GM23248 (cell line): ENCODE measurements around the gene APPBP2. TPM values are rescaled to one million over a fixed set of nuclear protein-coding genes. Genes with fewer than 3 reads are reported as not detected.

Experiments
- DNase-seq: peaks from one replicate; pipeline ENCODE4 v3.0.0-alpha.2; 2015
- H2AFZ ChIP-seq: fragments of 200-600 bp; sonication (generic); 2 replicates; pipeline ENCODE4 v1.6.1; 2016; ENCODE audit warnings: antibody characterized with exemption
- H3F3A ChIP-seq: fragments of 200-600 bp; sonication (generic); 2 replicates; pipeline ENCODE4 v1.6.1; 2016; ENCODE audit warnings: mild to moderate bottlenecking, antibody characterized with exemption, mixed run types; ENCODE audit not compliant: insufficient read depth
- H3K27ac ChIP-seq: fragments of 200-600 bp; sonication (generic); 2 replicates; pipeline ENCODE4 v1.5.1; 2016; ENCODE audit warnings: mild to moderate bottlenecking
- H3K27me3 ChIP-seq: fragments of 200-600 bp; sonication (generic); replicated peaks from 2 replicates; pipeline ENCODE4 v1.6.1; 2016; ENCODE audit warnings: mild to moderate bottlenecking; ENCODE audit not compliant: insufficient read depth
- H3K36me3 ChIP-seq: fragments of 200-600 bp; sonication (generic); 2 replicates; pipeline ENCODE4 v1.6.1; 2016; ENCODE audit warnings: low read depth, mild to moderate bottlenecking
- H3K4me1 ChIP-seq: fragments of 200-600 bp; sonication (generic); 2 replicates; pipeline ENCODE4 v1.6.1; 2016; ENCODE audit warnings: mild to moderate bottlenecking; ENCODE audit not compliant: insufficient read depth
- H3K4me2 ChIP-seq: fragments of 200-600 bp; sonication (generic); one replicate; pipeline ENCODE4 v1.6.1; 2016; ENCODE audit warnings: mild to moderate bottlenecking; ENCODE audit not compliant: unreplicated experiment
- H3K4me3 ChIP-seq: fragments of 200-600 bp; sonication (generic); 2 replicates; pipeline ENCODE4 v1.5.1; 2016; ENCODE audit warnings: mild to moderate bottlenecking
- H3K79me2 ChIP-seq: fragments of 200-600 bp; sonication (generic); 2 replicates; pipeline ENCODE4 v1.6.1; 2016; ENCODE audit warnings: mild to moderate bottlenecking; ENCODE audit not compliant: insufficient read depth
- H3K9ac ChIP-seq: fragments of 200-600 bp; sonication (generic); 2 replicates; pipeline ENCODE4 v1.6.1; 2016; ENCODE audit warnings: mild to moderate bottlenecking
- H3K9me2 ChIP-seq: fragments of 200-600 bp; sonication (generic); 2 replicates; pipeline ENCODE4 v1.6.1; 2016; ENCODE audit warnings: mixed run types, mild to moderate bottlenecking, moderate library complexity; ENCODE audit not compliant: insufficient read depth
- H3K9me3 ChIP-seq: fragments of 200-600 bp; sonication (generic); one replicate; pipeline ENCODE4 v1.6.1; 2017; ENCODE audit warnings: low read depth
- H4K20me1 ChIP-seq: fragments of 200-600 bp; sonication (generic); 2 replicates; pipeline ENCODE4 v1.6.0; 2016; ENCODE audit not compliant: insufficient read depth
- EZH2 ChIP-seq: fragments of 200-600 bp; sonication (generic); IDR thresholded peaks from 2 replicates; pipeline ENCODE4 v1.6.1; 2018; ENCODE audit warnings: antibody characterized with exemption, mild to moderate bottlenecking; ENCODE audit not compliant: insufficient read depth, poor library complexity, severe bottlenecking
- EZH2phosphoT487 ChIP-seq: fragments of 200-600 bp; sonication (generic); IDR thresholded peaks from 2 replicates; pipeline ENCODE4 v1.6.1; 2018; ENCODE audit warnings: antibody characterized with exemption, moderate library complexity, mild to moderate bottlenecking, low read depth; ENCODE audit not compliant: insufficient read depth
- WGBS, 2 experiments: methylation state at CpG; one replicate each; pipeline ENCODE4 v1.1.6; 2015 to 2017; ENCODE audit warnings: low lambda C conversion rate in 2 of 2, low coverage in 1 of 2; ENCODE audit errors: missing lambda C conversion rate in 2 of 2; 5-methylcytosine and 5-hydroxymethylcytosine counted together
- in situ Hi-C: fragments of 300-500 bp; cut with MboI; formaldehyde crosslinking; loops from 2 replicates; pipeline ENCODE4 v1.15.0; 2020
- polyA plus RNA-seq: library from polyadenylated mRNA; unstranded; fragments of >200 nt; fragmentation: Nextera tagmentation; extraction: Ambion mirVana; gene quantifications from 2 replicates; pipeline ENCODE4 v1.2.1, GENCODE V29; 2016
- total RNA-seq: library from RNA; depleted of rRNA; stranded (reverse); fragments of >200 nt; shearing (Covaris generic); gene quantifications from 2 replicates; pipeline ENCODE4 v1.2.3, GENCODE V29; 2014

The APPBP2 gene
- total and polyA plus RNA-seq, 2 experiments from 2014 or later, result 30.6 to 41.7 TPM

DNA sequence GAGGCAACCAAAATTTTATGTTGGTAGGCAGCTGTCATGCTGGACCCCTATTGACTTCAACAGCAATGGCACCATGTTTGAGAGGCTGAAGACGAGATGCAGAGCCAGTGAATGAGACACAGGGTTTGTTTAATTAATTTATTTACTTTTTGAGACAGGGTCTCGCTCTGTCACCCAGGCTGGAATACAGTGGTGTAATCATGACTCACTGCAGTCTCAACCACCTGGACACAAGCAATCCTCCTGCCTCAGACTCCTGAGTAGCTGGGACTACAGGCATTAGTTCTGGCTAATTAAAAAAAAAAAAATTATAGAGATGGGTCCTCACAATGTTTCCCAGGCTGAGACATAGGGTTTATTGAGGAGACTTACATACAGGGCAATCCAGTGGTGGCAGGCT, 37.7 kb upstream of the APPBP2 start:
- H3K79me2 ChIP-seq, result no peaks in the 10 kb centered on the region
- H3K27me3 ChIP-seq, result no peaks in the 10 kb centered on the region
- in situ Hi-C loops, result no loop called here
- no peaks in the 10 kb centered on the region for H3K36me3 ChIP-seq
- H3F3A ChIP-seq, result no peaks in the 10 kb centered on the region
- TF ChIP-seq EZH2, result no peak
- TF ChIP-seq EZH2phosphoT487, result no peak
- 68 to 76% methylated on average over 2 of the region's 2 CpGs for WGBS, 2 experiments
- H4K20me1 ChIP-seq, result no peaks in the 10 kb centered on the region
- no peaks in the 10 kb centered on the region for H3K4me1 ChIP-seq
- no peak overlapping the region for H3K4me2 ChIP-seq
- H2AFZ ChIP-seq, result no peak overlapping the region
- H3K4me3 ChIP-seq, result no peak overlapping the region
- no peaks in the 10 kb centered on the region for H3K9me3 ChIP-seq
- H3K9ac ChIP-seq, result no peak overlapping the region
- no peaks in the 10 kb centered on the region for H3K9me2 ChIP-seq
- DNase-seq, result no peak
- no peak overlapping the region for H3K27ac ChIP-seq

DNA sequence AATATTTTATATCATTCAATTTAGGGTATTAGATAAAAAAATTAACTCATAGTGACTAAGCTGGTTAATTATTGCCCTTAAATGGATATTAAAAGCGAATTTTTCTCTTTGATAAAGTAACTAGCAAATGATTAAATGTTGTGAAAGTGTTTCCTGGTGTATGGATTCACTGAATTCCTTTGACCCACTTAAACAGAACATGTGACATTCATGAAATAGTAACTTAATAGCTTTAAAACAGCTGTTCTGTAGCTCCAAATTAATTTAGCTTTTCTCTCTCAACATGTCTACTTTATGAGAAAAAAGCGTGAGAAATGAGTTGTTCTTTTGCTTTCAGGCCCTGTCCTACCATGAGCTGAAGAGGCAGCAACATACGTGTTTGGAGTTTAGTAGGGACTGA, 36.4 kb upstream of the APPBP2 start:
- Histone ChIP-seq H3K9me3 (no peaks in the 10 kb centered on the region), H3K27me3 (no peaks in the 10 kb centered on the region), H3K9me2 (no peaks in the 10 kb centered on the region), H2AFZ (no peak overlapping the region), H3K27ac (no peak overlapping the region), H4K20me1 (no peaks in the 10 kb centered on the region), H3K4me1 (no peaks in the 10 kb centered on the region), H3K4me2 (no peak overlapping the region), H3K4me3 (no peak overlapping the region), H3K9ac (no peak overlapping the region), H3F3A (no peaks in the 10 kb centered on the region), H3K79me2 (no peaks in the 10 kb centered on the region), H3K36me3 (no peaks in the 10 kb centered on the region)
- in situ Hi-C loops, result no loop called here
- 19 to 28% methylated on average over 3 of the region's 3 CpGs for WGBS, 2 experiments
- TF ChIP-seq EZH2phosphoT487 (no peak), EZH2 (no peak)
- no peak for DNase-seq

DNA sequence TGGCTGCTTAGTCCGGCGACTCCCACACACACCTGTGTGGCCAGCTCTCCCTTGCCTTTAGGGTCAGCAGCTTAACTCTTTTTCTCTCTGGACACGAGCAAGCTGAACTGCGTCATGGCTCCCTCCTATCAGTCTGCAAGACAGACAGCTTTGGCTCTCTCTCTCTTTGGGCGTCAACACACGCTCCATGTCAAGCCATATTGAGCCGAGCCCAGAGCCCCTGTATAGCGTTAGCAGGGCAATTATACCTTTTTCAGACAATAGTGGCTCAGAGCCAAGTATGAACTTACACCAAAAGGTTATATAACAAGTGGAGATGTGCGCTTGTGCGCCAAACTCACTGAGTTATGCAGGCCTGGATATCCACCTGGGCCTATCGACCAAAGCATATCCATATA, 34.8 kb upstream of the APPBP2 start:
- no peaks in the 10 kb centered on the region for H3K9me2 ChIP-seq
- in situ Hi-C loops, result no loop called here
- no peaks in the 10 kb centered on the region for H3K9me3 ChIP-seq
- no peaks in the 10 kb centered on the region for H3F3A ChIP-seq
- 79 to 81% methylated on average over 11 of the region's 11 CpGs for WGBS, 2 experiments
- H3K27me3 ChIP-seq, result no peaks in the 10 kb centered on the region
- TF ChIP-seq EZH2phosphoT487 (no peak), EZH2 (no peak)
- no peak overlapping the region for H2AFZ ChIP-seq
- no peak overlapping the region for H3K4me3 ChIP-seq
- H3K9ac ChIP-seq, result no peak overlapping the region
- no peak for DNase-seq
- H3K4me2 ChIP-seq, result no peak overlapping the region
- H3K27ac ChIP-seq, result no peak overlapping the region
- no peaks in the 10 kb centered on the region for H3K79me2 ChIP-seq
- no peaks in the 10 kb centered on the region for H3K4me1 ChIP-seq
- no peaks in the 10 kb centered on the region for H3K36me3 ChIP-seq
- no peaks in the 10 kb centered on the region for H4K20me1 ChIP-seq

DNA sequence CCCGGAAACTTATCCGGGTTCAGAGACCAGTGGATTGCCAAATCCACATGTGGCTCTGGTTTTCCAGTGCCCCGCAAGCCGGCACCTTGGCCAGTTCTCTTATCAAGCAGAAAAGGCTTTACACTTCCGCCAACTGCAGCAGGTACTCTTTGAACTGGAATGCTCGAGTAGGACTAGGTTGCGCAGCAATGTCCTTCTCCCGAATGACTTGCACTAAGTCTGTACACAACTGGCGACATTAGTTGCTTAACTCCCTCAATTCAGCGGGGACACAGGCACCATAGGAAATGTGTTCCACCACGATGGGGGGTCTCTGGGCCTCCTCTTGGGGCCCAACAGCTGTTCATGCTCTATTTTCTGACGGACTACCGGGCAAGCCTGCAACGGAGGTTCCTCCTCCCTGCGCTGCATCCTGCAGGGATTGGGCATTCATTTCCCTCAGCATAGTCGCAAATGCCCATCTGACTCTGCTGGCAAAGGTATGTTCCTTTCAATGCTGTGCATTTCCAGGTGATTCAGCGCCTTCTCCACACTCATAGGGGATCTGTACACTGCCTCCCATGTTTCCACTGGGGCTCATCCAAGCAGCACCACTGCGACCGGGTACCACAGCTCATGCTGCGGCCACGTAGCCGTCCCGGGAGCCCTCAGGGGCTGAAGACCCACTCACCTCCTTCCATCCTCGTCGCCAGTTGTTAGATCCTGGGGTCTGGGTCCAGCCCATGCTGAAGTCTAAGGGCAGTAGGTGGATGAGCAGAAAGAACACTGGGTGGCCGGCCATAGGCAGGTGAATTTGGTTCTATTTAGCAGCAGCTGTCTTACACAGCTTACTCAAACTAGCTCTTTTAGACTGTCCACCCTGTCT, 34.2 kb upstream of the APPBP2 start:
- Histone ChIP-seq H3K4me3 (no peak overlapping the region), H3F3A (no peaks in the 10 kb centered on the region), H3K79me2 (no peaks in the 10 kb centered on the region), H3K9me3 (no peaks in the 10 kb centered on the region), H4K20me1 (no peaks in the 10 kb centered on the region), H3K4me1 (no peaks in the 10 kb centered on the region), H3K27ac (no peak overlapping the region), H3K36me3 (no peaks in the 10 kb centered on the region), H3K9ac (no peak overlapping the region), H3K9me2 (no peaks in the 10 kb centered on the region), H3K27me3 (no peaks in the 10 kb centered on the region), H2AFZ (no peak overlapping the region), H3K4me2 (no peak overlapping the region)
- in situ Hi-C loops, result no loop called here
- TF ChIP-seq EZH2phosphoT487, result no peak
- no peak for TF ChIP-seq EZH2
- WGBS, 2 experiments, result 84 to 86% methylated on average over 26 of the region's 26 CpGs
- DNase-seq, result no peak

DNA sequence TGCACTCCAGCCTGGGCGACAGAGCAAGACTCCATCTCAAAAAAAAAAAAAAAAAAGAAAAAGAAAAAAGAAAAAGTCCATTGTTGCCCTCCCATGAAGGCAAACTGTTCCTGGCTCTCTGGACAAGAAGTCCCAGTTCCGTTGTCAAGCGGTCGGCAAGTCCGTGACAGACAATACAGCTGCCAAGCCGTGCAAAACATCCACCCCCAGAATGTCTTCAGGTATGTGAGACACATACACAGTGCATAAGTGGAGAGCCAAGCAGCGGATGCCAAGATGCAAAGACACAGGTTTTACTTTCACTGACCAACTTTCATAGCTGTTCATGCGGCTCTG, 33.6 kb upstream of the APPBP2 start:
- peaks cover 6% of the 10 kb centered on the region; the same call in 1 of the 2 replicates for H3F3A ChIP-seq
- no peaks in the 10 kb centered on the region for H3K9me2 ChIP-seq
- 86 to 87% methylated on average over 8 of the region's 8 CpGs for WGBS, 2 experiments
- H2AFZ ChIP-seq, result no peak overlapping the region
- no peak overlapping the region for H3K27ac ChIP-seq
- no peaks in the 10 kb centered on the region for H3K9me3 ChIP-seq
- H4K20me1 ChIP-seq, result no peaks in the 10 kb centered on the region
- H3K4me2 ChIP-seq, result no peak overlapping the region
- no peak for DNase-seq
- no peak overlapping the region for H3K4me3 ChIP-seq
- H3K27me3 ChIP-seq, result no peaks in the 10 kb centered on the region
- H3K79me2 ChIP-seq, result no peaks in the 10 kb centered on the region
- no peak for TF ChIP-seq EZH2phosphoT487
- no peak for TF ChIP-seq EZH2
- H3K4me1 ChIP-seq, result no peaks in the 10 kb centered on the region
- no peaks in the 10 kb centered on the region for H3K36me3 ChIP-seq
- in situ Hi-C loops, result no loop called here
- H3K9ac ChIP-seq, result no peak overlapping the region
